SU-DHL-6 (cell line): ENCODE measurements around the gene EPHA8.

Experiments used
- CTCF ChIP-seq: fragments of 200-600 bp; sonication (generic); IDR thresholded peaks from one replicate; pipeline ENCODE4 v1.5.1; 2017; ENCODE audit warnings: antibody characterized with exemption, mild to moderate bottlenecking, low read length, moderate library complexity; ENCODE audit not compliant: insufficient read depth, poor library complexity, severe bottlenecking
- EZH2phosphoT487 ChIP-seq: fragments of 200-600 bp; sonication (generic), shearing (Covaris generic); conservative IDR thresholded peaks from 2 replicates; pipeline ENCODE4 v1.6.1; 2018; ENCODE audit warnings: mild to moderate bottlenecking, antibody characterized with exemption, low read length, moderate library complexity, mixed read lengths

GRCh38 chr1:22641247-22641646, 78.0 kb downstream of the EPHA8 start:
- TF ChIP-seq CTCF (no peak), EZH2phosphoT487 (no peak)
